Measurements from ENCODE around the gene FLT3LG.
A peak's percentile ranks its signal among the peaks of the same experiment; 100 is the strongest.

Gene FLT3LG

DNA sequence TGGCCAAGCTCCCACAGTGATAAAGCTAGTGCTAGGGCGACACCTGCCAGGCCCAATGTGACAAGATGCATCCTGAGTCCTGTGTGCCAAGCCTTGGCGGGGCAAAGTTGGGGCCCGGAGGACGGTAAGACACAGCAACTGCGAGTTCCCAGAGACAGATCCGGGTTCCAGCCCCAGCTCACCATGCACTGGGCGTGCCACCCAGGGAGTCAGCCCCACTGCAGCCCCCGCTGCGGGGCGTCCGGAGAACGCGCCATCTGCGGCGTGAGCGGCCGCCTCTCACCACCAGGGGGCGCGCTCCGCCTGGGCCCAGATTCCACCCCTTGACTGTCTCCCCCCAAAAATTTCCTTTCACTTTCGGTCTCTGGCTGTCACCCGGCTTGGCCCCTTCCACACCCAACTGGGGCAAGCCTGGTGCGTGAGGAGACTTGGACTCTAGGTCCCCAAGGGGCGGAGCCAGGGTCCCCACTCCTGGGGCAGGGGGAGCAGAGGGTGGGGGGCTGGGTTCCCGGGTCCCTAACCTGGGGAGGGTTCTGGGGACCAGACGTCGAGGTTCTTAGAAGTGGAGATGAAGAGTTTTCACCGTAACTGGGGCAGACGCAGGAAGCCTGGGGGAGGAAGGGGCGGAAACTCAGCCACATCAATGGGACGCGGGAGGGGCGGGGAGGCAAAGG is at the start of gene FLT3LG:
Gene FLT3LG (plus strand): TSS at position 348 of the 674 bp plus-strand sequence. CDS start 425 bp downstream, outside the sequence.
- peak; percentile 90 for DNase-seq (ENCODE audit: low read depth)

DNA sequence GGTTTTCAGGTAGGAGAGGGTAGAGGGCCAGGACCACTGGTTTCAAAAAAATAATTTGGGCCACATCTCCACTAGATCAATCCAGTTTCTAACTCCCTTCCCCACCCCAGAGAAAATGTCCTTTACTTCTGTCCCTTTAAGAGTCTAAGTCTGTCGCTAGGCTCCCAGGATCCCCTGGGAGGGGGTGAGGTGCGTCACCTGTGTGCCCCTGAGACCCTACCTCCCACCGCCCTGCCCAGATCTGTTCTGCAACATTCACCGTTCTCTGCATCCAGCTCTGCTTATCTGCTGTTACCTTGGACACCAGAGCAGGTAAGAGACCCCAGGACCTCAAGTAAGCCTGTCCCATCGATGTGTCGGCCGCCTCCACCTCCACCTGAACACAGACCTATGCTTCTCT is 48.8 kb upstream of the FLT3LG start, which contains the start of gene GFY:
Gene GFY (plus strand): TSS at position 211 of the 400 bp plus-strand sequence. CDS start 1,043 bp downstream, outside the sequence.
- DNase-seq (ENCODE audit: low read depth) = no peak

- no peak for DNase-seq (ENCODE audit: low read depth)
Measured at GRCh38 chr19:49425922-49426592, 48.0 kb upstream of the FLT3LG start.

DNA sequence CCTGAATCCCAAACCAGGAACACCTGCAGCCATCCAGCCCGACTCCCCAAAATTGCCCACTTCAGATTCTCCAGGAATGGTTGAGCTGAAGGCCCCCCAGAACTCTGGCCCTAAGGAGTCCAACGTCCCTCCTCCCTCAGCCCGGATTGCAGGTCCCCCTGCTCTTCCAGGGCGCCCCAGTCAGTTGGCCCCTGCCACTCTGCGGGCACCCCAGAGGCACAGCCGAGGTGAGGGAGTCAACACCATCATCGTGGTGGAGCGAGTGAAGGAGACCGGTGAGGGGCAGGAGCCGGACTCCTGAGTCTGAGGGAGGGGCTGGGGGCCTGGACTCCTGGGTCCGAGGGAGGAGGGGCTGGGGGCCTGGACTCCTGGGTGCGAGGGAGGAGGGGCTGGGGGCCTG is 46.7 kb upstream of the FLT3LG start:
- no peak for DNase-seq (ENCODE audit: low read depth)

DNA sequence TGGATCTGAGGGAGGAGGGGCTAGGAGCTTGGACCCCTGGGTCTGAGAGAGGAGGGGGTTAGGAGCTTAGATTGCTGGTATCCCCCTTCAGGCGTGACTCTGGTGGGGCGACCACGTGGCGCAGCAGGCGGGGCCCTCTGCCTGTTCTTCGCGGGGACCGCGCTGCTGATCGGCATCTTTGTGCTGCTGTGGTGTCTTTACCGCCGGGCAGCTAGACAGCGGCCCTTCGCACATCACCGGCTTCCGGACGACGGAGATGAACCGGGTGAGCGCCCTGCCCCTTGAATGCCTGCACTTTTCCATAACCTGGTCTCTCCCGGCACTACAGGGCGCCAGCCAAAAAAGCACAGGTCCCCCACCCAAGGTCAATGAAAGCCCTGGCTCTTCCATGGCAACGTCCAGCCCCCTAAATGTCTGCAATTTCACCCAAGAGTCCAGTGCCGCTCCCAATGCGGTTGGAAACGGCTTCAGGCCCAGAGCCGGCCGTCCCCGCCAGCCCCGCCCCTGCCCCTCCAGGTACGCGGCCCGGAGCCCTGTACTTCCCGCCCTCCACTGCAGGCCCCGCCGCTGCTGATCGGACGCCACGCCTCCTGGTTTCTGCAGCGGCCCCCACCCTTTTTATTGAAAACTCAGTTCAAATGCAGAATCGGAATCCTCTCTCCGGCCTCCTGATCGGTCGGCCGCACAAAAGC is 46.0 kb upstream of the FLT3LG start:
- no peak for DNase-seq (ENCODE audit: low read depth)

DNA sequence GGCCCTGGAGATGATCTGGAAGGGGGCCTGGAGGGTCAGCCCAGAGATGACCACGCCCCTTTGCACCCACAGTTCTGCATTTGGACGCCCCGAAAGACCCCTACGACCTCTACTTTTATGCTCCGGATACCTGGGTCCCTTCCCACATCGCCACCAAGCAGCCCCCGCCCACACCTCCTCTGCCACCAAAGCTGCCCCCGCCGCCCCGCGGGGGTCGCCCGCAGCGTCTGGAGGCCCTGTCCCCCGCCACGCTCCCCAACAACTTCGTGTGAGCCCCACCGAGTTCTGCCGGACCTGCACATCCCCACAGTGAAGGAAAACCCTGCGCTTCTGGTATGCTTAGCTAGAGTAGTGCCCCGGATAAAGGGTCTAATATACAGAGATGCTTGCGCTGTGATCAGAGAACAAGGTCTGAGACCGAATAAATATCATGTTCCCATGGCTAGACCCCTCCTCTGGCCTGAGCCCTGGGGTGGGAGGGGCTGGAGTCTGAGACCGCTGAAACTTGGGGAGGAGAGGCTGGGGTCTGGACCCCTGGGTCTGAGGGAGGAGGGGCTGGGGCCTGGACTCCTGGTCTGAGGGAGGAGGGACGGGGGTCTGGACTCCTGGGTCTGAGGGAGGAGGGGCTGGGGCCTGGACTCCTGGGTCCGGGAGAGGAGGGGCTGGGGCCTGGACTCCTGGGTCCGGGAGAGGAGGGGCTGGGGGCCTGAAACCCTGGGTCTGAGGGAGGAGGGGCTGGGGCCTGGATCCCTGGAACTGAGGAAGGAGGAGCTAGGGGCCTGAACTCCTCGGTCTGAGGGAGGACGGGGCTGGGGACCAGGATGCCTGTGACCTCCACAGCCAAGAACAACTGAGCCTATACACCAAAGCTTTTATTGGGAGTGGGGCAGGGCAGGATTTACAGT is 45.2 kb upstream of the FLT3LG start:
- DNase-seq (ENCODE audit: low read depth) = no peak

DNA sequence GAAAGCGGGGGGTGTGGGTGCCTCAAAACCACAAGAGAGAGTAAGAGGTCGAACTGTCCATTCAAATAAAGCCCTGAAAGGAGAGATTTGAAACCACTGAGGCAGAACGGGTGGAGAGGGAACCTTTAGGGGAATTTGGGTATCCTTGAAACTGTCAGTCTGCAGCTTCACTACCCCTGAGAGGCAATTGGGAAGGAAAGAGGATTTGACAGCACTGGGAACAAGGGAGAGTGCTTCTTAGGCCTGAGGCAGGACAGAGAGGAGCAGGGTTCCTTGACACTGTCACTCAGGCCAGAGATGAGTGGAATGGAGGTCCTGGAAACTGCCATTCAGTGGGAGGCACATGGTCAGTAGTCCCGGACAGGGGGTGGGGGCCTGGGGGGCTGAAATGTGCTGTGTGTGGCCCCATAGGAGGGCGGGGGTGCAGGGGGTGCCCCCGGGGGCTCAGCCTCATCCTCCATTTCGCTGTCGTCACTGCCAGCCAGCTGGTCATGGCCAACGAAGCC is 43.8 kb upstream of the FLT3LG start:
- no peak for DNase-seq (ENCODE audit: low read depth)

DNA sequence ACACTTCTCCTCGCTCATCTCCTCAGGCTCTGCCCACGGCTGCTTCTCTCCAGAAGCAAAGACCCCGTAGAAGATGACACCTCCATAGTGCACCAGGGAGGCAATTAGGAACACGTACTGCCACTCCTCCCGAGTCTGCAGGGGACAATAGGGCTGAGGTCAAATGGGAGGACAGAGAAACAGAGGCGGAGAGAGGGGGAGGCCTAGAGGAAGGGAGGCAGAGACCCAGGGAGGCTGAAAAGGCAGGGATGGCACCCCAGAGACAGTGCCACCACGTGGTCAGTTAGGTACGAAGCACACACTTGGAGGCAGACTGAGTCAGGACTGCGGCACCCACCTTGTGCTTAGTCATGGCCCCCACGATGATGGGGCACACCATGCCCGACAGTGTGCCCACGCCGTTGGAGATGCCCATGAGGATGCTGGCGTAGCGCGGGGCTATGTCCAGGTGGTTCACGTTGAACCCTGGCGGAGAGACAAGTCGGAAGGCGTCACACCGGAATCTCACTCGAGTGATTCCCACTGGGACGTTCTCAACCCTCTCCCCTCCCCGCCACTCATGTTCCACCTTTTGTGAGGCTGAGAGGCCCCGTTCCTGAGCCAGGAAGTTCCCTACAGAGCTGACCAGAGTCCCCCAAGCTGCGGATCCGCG is 43.2 kb upstream of the FLT3LG start:
- no peak for DNase-seq (ENCODE audit: low read depth)

- DNase-seq (ENCODE audit: low read depth) = no peak
Measured at GRCh38 chr19:49431330-49431749, 42.7 kb upstream of the FLT3LG start.

- DNase-seq (ENCODE audit: low read depth) = no peak
Measured at GRCh38 chr19:49432141-49433073, 41.6 kb upstream of the FLT3LG start.

- DNase-seq (ENCODE audit: low read depth) = no peak
Measured at GRCh38 chr19:49433240-49433901, 40.6 kb upstream of the FLT3LG start.

DNA sequence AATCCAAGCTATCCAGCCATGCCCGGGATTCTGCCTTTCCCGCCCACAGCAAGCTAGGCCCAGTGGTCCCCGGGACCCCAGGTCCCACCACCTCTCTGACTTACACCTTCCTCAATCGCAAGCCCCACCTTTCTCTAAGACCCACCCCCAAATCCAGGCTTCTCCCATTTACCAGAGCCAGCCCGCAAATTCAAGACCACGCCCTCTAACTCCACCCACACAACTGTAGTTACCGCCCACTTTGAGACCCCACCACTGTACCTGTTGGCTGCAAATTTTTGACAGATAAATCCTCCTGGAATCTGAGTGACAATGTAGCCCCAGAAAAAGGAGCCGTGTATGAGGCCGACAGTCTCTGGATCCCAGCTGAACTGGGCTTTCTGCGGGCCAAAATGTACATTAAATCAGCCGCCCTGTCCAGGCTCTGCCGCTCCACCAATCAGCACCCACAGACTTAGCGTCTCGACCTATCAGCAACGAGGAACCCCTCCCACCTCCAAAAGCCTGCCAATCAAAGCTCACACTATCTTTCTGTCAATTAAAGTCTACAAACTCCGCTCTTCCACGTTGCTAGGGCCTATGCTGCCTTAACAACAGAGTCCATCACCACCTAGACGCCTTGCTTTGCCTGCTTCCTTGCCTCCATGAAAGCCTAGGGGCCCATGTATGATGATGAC is 39.0 kb upstream of the FLT3LG start:
- no peak for DNase-seq (ENCODE audit: low read depth)

DNA sequence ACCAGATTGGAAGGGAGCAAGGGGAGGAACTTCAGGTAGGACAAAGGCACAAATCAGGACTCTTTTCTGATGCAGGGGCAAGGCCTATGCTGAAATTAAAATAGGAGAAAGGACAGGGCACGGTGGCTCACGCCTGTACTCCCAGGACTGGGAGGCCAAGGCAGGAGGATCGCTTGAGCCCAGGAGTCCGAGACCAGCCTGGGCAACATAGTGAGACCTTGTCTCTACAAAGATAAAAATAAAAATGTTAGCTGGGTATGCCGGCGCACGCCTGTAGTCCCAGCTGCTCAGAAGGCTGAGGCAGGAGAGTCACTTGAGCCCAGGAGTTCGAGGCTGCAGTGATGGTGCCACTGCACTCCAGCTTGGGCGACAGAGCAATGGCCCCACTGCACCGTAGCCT is 38.3 kb upstream of the FLT3LG start:
- DNase-seq (ENCODE audit: low read depth) = no peak

GRCh38 chr19:49436381-49437017 is 37.5 kb upstream of the FLT3LG start:
- peak; percentile 31 for DNase-seq (ENCODE audit: low read depth)

- no peak for DNase-seq (ENCODE audit: low read depth)
Measured at GRCh38 chr19:49437231-49437630, 36.8 kb upstream of the FLT3LG start.

DNA sequence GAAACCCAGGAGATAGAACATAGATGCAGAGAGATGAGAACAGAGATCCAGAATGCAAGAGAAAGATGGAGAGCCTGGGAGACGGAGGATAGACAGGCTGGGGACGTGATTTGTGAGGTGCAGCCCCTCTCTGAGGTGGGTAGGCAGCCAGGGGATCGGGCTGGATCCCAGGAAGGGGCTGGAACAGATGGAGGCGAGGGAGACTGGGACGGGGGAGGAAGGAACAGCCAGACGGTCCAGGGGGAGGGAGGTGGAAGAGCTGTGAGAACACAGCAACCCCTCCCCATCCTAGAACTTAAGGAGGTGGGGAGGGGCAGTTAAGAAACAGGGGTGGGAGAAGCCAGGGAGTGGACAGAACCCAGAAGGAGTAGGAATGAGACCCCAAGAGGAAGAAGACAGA is 35.8 kb upstream of the FLT3LG start:
- no peak for DNase-seq (ENCODE audit: low read depth)

GRCh38 chr19:49439836-49440235 is 34.2 kb upstream of the FLT3LG start:
- DNase-seq (ENCODE audit: low read depth) = no peak

GRCh38 chr19:49440439-49441209 is 33.4 kb upstream of the FLT3LG start:
- DNase-seq (ENCODE audit: low read depth) = no peak
